Activated T-cell treated with anti-CD3 and anti-CD28 coated beads, Interleukin-2, amount 50 U/mL, for 4 hours (primary cell): ENCODE results near the gene COQ4. TPM values are rescaled to one million over a fixed set of nuclear protein-coding genes. Genes with fewer than 3 reads are reported as not detected.
"Not testable (repeated sequence)": the region's sequence is repeated elsewhere in the genome, so short reads cannot be mapped to it uniquely, and the experiment has no call there.

Experiments used
- ATAC-seq, 2 donors: fragments of 200-7000 bp; cut with Tn5 transposase; one replicate each; pipeline ENCODE4 v1.10.0; 2021
- DNase-seq: peaks from one replicate; pipeline ENCODE4 v3.0.0-alpha.2; 2020
- H3K27me3 Mint-ChIP-seq: one replicate; pipeline ENCODE4 v1.8.0; 2021; ENCODE audit warnings: low read depth, mixed read lengths
- H3K36me3 Mint-ChIP-seq: one replicate; pipeline ENCODE4 v1.8.0; 2022; ENCODE audit warnings: mixed read lengths; ENCODE audit not compliant: insufficient read depth
- H3K4me1 Mint-ChIP-seq: one replicate; pipeline ENCODE4 v1.8.0; 2021; ENCODE audit warnings: low read depth, mixed read lengths
- H3K4me3 Mint-ChIP-seq: one replicate; pipeline ENCODE4 v1.8.0; 2021; ENCODE audit warnings: mild to moderate bottlenecking, moderate library complexity, mixed read lengths
- H3K9me3 Mint-ChIP-seq: one replicate; pipeline ENCODE4 v1.8.0; 2021; ENCODE audit warnings: mixed read lengths
- total RNA-seq, 3 donors: library from RNA; stranded (reverse); gene quantifications; one replicate each; pipeline ENCODE4 v1.2.1, GENCODE V29; 2021

COQ4 gene
- total RNA-seq, 3 donors from 2014 or later = 60.7 to 63.9 (median 62.4) TPM

DNA sequence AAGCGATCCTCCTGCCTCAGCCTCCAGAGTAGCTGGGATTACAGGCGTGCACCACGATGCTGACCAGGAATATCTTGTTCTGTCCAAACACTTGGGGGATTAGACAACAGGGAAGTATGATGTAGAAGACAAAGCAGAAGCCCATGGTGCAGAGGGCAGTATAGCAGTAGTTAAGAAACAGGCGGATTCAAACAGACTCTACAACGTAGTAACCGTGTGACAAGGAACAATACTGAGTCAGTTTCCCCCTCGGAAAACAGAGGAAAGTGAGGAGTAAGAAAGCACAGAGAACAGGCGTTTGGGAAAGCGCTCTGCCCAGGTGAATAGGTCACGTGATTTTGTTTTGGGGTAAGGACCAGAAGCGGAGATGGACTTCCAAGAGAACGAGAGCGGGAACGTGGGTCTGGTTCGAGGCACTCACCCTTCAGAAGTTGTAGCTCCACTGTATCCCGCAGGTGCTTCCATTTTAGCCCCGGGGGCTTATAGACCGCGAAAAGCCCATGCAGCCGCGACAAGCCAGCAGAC, 698 bp upstream of the COQ4 start:
- peaks cover 16% of the 10 kb centered on the region for H3K4me1 Mint-ChIP-seq
- DNase-seq (no peak), ATAC-seq (peak in 1 of 2 donors; percentile 1)
- no peaks in the 10 kb centered on the region for H3K9me3 Mint-ChIP-seq
- peaks cover 11% of the 10 kb centered on the region for H3K36me3 Mint-ChIP-seq
- H3K27me3 Mint-ChIP-seq = no peaks in the 10 kb centered on the region
- H3K4me3 Mint-ChIP-seq = peak overlapping the region; percentile 95

DNA sequence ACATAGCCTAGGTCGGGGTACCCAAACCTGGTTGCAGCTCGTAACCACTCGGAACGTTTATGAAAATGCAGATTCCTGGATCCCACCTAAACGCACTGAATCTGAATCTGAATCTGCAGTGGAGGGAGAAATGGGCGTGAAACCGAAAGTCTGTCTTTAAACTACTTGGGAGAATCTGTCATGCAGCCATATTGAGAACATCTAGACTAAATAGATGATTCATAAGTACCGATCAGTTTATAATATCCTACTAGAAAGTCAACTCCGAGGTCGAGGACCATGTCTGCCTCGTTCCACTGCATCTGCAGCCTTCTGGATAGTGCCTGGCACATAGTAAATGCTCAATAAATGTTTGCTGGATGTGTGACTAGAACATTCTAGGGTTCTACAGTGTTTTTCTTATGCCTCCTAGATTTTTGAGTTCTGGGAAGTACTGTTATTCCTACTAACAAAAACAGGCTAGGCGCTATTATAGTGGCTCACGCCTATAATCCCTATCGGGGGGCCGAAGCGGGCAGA, 632 bp downstream of the COQ4 start:
- no peaks in the 10 kb centered on the region for H3K9me3 Mint-ChIP-seq
- no peaks in the 10 kb centered on the region for H3K27me3 Mint-ChIP-seq
- H3K4me3 Mint-ChIP-seq = peak overlapping the region; percentile 95
- ATAC-seq (peak; percentile 48 to 56), DNase-seq (no peak)
- peaks cover 16% of the 10 kb centered on the region for H3K4me1 Mint-ChIP-seq
- peaks cover 12% of the 10 kb centered on the region for H3K36me3 Mint-ChIP-seq

DNA sequence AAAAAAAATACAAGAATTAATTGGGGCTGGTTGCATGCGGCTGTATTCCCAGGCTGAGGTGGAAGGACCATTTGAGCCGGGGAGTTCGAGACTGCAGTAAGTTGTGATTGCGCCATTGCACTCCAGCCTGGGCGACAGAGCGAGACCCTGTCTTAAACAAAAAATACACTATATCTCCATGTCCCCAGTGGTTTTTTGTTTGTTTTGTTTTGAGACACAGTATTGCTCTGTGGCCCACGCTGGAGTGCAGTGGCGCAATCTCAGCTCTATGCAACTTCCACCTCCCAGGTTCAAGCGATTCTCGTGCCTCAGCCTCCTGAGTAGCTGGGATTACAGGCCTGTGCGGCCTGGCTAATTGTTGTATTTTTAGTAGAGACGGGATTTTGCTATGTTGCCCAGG, 1.2 kb downstream of the COQ4 start:
- H3K9me3 Mint-ChIP-seq = no peaks in the 10 kb centered on the region
- peaks cover 16% of the 10 kb centered on the region for H3K4me1 Mint-ChIP-seq
- DNase-seq = no peak
- H3K27me3 Mint-ChIP-seq = no peaks in the 10 kb centered on the region
- peaks cover 15% of the 10 kb centered on the region for H3K36me3 Mint-ChIP-seq
- ATAC-seq = no peak
- H3K4me3 Mint-ChIP-seq = peak overlapping the region; percentile 95

- ATAC-seq (no peak), DNase-seq (no peak)
- H3K4me3 Mint-ChIP-seq = peak overlapping the region; percentile 95
- H3K4me1 Mint-ChIP-seq = peaks cover 16% of the 10 kb centered on the region
- peaks cover 15% of the 10 kb centered on the region for H3K36me3 Mint-ChIP-seq
- H3K9me3 Mint-ChIP-seq = no peaks in the 10 kb centered on the region
- no peaks in the 10 kb centered on the region for H3K27me3 Mint-ChIP-seq
Measured at GRCh38 chr9:128324401-128324800, 1.8 kb downstream of the COQ4 start.

- peak overlapping the region; percentile 19 for H3K4me3 Mint-ChIP-seq
- H3K27me3 Mint-ChIP-seq = no peaks in the 10 kb centered on the region
- DNase-seq = no peak
- H3K36me3 Mint-ChIP-seq = peaks cover 15% of the 10 kb centered on the region
- no peak for ATAC-seq
- H3K9me3 Mint-ChIP-seq = no peaks in the 10 kb centered on the region
- H3K4me1 Mint-ChIP-seq = peaks cover 16% of the 10 kb centered on the region
Measured at GRCh38 chr9:128325629-128326028, 3.0 kb downstream of the COQ4 start.

DNA sequence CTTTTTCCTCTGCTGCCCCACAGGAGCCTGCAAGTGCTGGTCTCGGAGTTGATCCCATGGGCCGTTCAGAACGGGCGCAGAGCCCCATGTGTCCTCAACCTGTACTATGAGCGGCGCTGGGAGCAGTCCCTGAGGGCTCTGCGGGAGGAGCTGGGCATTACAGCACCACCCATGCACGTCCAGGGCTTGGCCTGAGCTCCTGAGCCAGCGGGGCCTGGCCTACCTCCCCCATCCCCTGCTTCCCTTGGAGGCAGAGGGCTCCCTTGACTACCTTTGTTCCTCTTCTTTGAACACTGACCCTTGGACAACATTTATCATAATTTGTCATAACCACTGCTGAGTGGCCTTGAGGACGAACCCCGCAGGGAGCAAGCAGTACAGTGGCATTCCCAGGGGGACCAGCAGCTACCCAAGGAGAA, 10.8 kb downstream of the COQ4 start:
- H3K27me3 Mint-ChIP-seq = no peaks in the 10 kb centered on the region
- H3K4me1 Mint-ChIP-seq = no peaks in the 10 kb centered on the region

DNA sequence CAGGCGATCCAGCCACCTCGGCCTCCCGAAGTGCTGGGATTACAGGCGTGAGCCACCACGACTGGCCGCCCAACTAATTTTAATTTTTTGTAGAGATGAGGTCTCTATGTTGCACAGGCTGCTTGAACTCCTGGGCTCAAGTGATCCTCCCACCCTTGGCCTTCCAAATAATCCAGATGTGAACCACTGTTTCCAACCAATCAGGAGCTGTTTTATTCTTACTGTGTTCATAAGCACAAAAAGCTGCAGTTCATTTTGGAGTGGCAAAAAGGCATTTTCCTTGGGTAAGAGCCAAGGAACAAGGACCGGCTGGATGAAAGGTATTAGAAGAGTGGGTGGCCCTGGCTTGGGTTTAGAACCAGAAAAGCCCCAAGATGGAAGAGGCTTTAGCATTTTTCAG, 12.5 kb downstream of the COQ4 start:
- ATAC-seq (no peak), DNase-seq (no peak)
- Mint-ChIP-seq H3K4me1 (peaks cover 3% of the 10 kb centered on the region), H3K27me3 (no peaks in the 10 kb centered on the region), H3K36me3 (peaks cover 7% of the 10 kb centered on the region), H3K4me3 (no peak overlapping the region), H3K9me3 (no peaks in the 10 kb centered on the region)

More for the DNA sequence above, 10.8 kb downstream of the COQ4 start:
- Mint-ChIP-seq H3K9me3 (no peaks in the 10 kb centered on the region), H3K36me3 (peaks cover 9% of the 10 kb centered on the region), H3K4me3 (no peak overlapping the region)
- DNase-seq (no peak), ATAC-seq (no peak)

DNA sequence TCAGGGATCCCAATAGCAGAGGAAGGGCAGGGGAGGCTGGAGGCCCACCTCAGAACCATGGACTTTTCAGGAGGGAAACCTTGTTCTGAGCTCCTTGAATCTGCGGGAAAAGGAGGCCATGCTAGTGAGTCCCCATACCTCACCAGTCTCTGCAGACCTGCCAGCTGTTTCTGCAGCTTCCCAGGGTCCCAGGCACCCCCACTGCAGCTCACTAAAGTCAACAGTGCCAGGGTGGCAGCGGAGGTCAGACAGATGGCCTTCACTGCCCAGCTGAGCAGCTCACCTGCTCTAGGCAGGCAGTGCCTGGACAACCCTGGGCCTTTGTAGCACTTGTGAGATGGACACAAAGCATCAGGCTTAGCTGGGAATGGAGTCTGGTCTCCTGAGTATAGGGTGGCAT, 13.3 kb downstream of the COQ4 start:
- peaks cover 7% of the 10 kb centered on the region for H3K36me3 Mint-ChIP-seq
- ATAC-seq = no peak
- no peak overlapping the region for H3K4me3 Mint-ChIP-seq
- no peaks in the 10 kb centered on the region for H3K27me3 Mint-ChIP-seq
- H3K9me3 Mint-ChIP-seq = no peaks in the 10 kb centered on the region
- no peak for DNase-seq
- H3K4me1 Mint-ChIP-seq = peaks cover 3% of the 10 kb centered on the region

DNA sequence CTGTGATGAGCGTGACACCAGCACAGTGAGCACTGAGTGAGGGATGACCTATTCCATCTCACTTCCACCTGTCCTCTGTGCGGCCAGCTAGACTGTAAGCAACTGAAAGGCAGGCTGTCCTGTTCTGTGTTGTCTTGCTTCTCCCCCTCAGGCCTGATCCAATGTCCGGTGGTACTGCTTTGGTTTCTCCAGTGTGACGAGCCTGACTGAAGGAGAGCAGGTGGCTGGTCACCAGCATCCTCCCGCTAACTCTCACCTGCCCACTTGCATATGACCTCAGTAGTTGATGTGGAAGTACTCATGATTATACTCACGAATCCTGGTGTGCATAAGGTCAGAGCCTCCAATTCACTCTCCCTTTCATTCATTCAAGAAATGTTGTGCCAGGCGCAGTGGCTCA, 15.3 kb downstream of the COQ4 start:
- DNase-seq (no peak), ATAC-seq (no peak)
- Mint-ChIP-seq H3K27me3 (no peaks in the 10 kb centered on the region), H3K4me3 (no peak overlapping the region), H3K4me1 (peaks cover 8% of the 10 kb centered on the region), H3K9me3 (no peaks in the 10 kb centered on the region), H3K36me3 (peaks cover 3% of the 10 kb centered on the region)

GRCh38 chr9:128338852-128339614, 16.4 kb downstream of the COQ4 start:
- DNase-seq, H3K36me3 Mint-ChIP-seq, H3K4me1 Mint-ChIP-seq, ATAC-seq, H3K9me3 Mint-ChIP-seq, H3K27me3 Mint-ChIP-seq: not testable (repeated sequence)
- H3K4me3 Mint-ChIP-seq = peak overlapping the region; percentile 92

DNA sequence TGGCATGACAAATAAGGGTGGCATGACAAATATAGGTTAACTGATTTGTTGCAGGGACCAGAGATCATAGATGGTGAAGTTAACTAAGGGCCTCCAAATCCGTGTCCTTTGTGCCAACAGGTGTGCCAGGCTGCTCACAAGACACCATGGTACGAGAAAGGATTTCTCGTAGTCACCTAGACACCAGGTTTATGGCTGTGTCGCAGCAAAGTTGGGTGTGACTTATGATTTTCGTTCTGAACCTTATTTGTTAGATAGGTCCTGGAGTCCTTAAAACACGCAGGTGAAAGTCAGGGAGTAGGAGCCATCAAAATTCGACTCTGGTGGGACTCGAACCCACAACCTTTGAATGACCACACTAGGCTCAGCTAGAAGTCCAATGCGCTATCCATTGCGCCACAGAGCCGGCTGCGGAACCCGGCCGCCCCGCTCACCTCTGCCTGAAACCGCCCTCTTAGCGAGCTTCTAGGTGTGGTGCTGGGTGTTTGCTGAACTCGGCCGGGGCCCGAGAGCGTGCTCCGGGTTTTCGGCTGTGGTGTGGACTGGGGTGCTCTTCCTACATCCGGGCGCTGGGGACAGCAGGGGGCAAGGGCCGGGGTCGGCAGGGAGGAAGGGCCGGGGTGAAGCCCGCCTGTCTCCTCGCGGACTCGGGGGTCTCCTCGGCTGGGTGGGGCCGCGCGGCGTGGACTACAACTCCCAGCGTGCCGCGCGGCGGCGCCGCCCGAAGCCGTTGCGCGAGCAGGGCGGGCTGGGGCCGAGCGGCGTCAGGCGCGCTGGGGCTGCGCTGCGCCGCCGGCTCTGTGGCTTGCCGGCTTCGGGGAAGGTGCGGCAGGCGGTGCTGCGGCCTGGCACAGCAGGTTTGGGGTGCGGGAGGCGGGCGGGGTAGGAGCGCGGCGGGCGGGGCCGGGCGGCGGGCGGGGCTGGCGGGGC, 17.4 kb downstream of the COQ4 start, which contains the start of gene SLC27A4:
Gene SLC27A4 (plus strand): TSS at position 767 of the 930 bp plus-strand sequence. CDS start 2,606 bp downstream, outside the sequence.
- Mint-ChIP-seq H3K4me1 (peaks cover 8% of the 10 kb centered on the region), H3K27me3 (no peaks in the 10 kb centered on the region), H3K36me3 (peaks cover 3% of the 10 kb centered on the region), H3K9me3 (no peaks in the 10 kb centered on the region), H3K4me3 (peak within 1 kb of the TSS; percentile 92)
- ATAC-seq = peak; percentile 96 to 97
- DNase-seq = peak; percentile 71

DNA sequence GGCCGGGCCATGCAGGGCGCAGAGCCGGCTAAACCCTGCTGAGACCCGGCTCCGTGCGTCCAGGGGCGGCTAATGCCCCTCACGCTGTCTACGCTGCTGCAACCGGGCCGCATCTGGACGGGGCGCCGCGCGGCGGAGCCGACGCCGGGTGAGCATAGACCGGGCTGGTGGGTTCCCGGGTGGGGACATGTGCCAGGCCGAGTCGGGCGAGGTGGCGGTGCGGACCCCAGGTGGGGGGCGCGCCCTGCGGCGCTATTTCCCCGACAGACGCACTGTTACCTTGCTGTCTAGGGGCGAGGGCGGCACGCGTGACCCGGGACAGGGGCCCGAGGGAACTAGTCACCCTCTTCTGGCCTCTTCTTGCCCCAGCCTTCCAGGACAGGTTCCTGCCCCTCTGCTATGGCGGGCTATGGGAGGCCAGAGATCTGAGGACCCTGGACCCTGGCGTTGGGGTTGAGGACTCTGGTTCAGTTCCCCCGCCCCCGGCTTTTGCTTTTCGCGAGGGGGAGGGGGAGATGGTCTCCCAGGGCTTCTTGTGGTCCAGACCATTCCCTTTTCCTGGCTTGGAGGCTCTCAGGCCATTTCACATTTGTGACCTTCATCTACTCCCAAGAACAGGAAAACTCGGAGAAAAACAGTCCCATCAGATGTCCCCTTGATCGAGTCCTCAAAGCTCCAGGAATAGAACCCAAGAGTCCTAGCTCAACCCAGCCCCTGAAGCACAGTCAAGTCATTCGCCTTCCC, 18.2 kb downstream of the COQ4 start:
- peak; percentile 20 for ATAC-seq
- Mint-ChIP-seq H3K9me3 (no peaks in the 10 kb centered on the region), H3K4me1 (peaks cover 8% of the 10 kb centered on the region), H3K27me3 (no peaks in the 10 kb centered on the region), H3K36me3 (peaks cover 3% of the 10 kb centered on the region), H3K4me3 (peak overlapping the region; percentile 92)
- no peak for DNase-seq

GRCh38 chr9:128341435-128341849, 18.8 kb downstream of the COQ4 start:
- peak; percentile 57 for DNase-seq
- peaks cover 3% of the 10 kb centered on the region for H3K36me3 Mint-ChIP-seq
- peak; percentile 45 to 46 for ATAC-seq
- H3K4me3 Mint-ChIP-seq = peak overlapping the region; percentile 92
- peaks cover 8% of the 10 kb centered on the region for H3K4me1 Mint-ChIP-seq
- no peaks in the 10 kb centered on the region for H3K9me3 Mint-ChIP-seq
- H3K27me3 Mint-ChIP-seq = no peaks in the 10 kb centered on the region
